HS-27A (cell line): ENCODE measurements around the gene LCN6.
"Not testable (repeated sequence)": the region's sequence is repeated elsewhere in the genome, so short reads cannot be mapped to it uniquely, and the experiment has no call there.

ENCODE experiments used
- DNase-seq: peaks from one replicate; pipeline ENCODE4 v3.0.0-alpha.2; 2012; ENCODE audit warnings: low read depth, missing footprints

Gene LCN6

GRCh38 chr9:136709454-136710109 lies 38.7 kb downstream of the LCN6 start:
- no peak for DNase-seq

GRCh38 chr9:136707849-136708517 lies 40.3 kb downstream of the LCN6 start:
- no peak for DNase-seq

GRCh38 chr9:136707011-136707410 lies 41.3 kb downstream of the LCN6 start:
- no peak for DNase-seq

- no peak for DNase-seq
Measured at GRCh38 chr9:136705564-136705963, 42.8 kb downstream of the LCN6 start.

- DNase-seq = not testable (repeated sequence)
Measured at GRCh38 chr9:136704741-136705140, 43.6 kb downstream of the LCN6 start.

- no peak for DNase-seq
Measured at GRCh38 chr9:136703276-136703860, 45.0 kb downstream of the LCN6 start.

- no peak for DNase-seq
Measured at GRCh38 chr9:136701668-136702053, 46.7 kb downstream of the LCN6 start.

GRCh38 chr9:136700959-136701667 lies 47.2 kb downstream of the LCN6 start:
- no peak for DNase-seq

GRCh38 chr9:136700304-136700703 lies 48.0 kb downstream of the LCN6 start:
- DNase-seq = no peak

GRCh38 chr9:136698635-136699246 lies 49.6 kb downstream of the LCN6 start:
- DNase-seq = no peak

- DNase-seq = no peak
Measured at GRCh38 chr9:136697821-136698526, 50.4 kb downstream of the LCN6 start.

- DNase-seq = no peak
Measured at GRCh38 chr9:136697146-136697820, 51.0 kb downstream of the LCN6 start.

- no peak for DNase-seq
Measured at GRCh38 chr9:136696502-136696901, 51.8 kb downstream of the LCN6 start.

- no peak for DNase-seq
Measured at GRCh38 chr9:136695955-136696354, 52.4 kb downstream of the LCN6 start.

- no peak for DNase-seq
Measured at GRCh38 chr9:136695435-136695895, 52.9 kb downstream of the LCN6 start.

GRCh38 chr9:136694872-136695247 lies 53.5 kb downstream of the LCN6 start:
- DNase-seq = no peak

GRCh38 chr9:136694163-136694871 lies 54.0 kb downstream of the LCN6 start:
- DNase-seq = no peak
